GM10266 (cell line): Measurements from ENCODE around the gene TNFSF11.

Experiments used
- DNase-seq: peaks from one replicate; pipeline ENCODE4 v3.0.0; 2012; ENCODE audit errors: extremely low spot score
- CTCF ChIP-seq: IDR thresholded peaks from 2 replicates; pipeline ENCODE4 v1.5.1; 2012; ENCODE audit warnings: mild to moderate bottlenecking, low read depth; ENCODE audit not compliant: control insufficient read depth, insufficient read depth; ENCODE audit errors: missing control alignments

TNFSF11 gene

GRCh38 chr13:42561752-42562467 is 12.0 kb upstream of the TNFSF11 start:
- no peak for TF ChIP-seq CTCF

GRCh38 chr13:42567906-42568305 is 6.0 kb upstream of the TNFSF11 start:
- no peak for TF ChIP-seq CTCF
- DNase-seq = no peak

More at GRCh38 chr13:42561752-42562467, 12.0 kb upstream of the TNFSF11 start:
- no peak for DNase-seq

- TF ChIP-seq CTCF = no peak
- peak; percentile 31 for DNase-seq
Observed at GRCh38 chr13:42569576-42570344, 4.2 kb upstream of the TNFSF11 start.

GRCh38 chr13:42571895-42572294 is 2.1 kb upstream of the TNFSF11 start:
- no peak for DNase-seq
- no peak for TF ChIP-seq CTCF

- no peak for TF ChIP-seq CTCF
- peak; percentile 82 for DNase-seq
Observed at GRCh38 chr13:42574435-42575311, 721 bp downstream of the TNFSF11 start.

- no peak for DNase-seq
- no peak for TF ChIP-seq CTCF
Observed at GRCh38 chr13:42575938-42576337, 2.0 kb downstream of the TNFSF11 start.
